IMR-90 (cell line): ENCODE data around the gene CDT1.

Source experiments
- BHLHE40 ChIP-seq: fragments of 150-350 bp; IDR thresholded peaks from 2 replicates; pipeline ENCODE4 v1.6.1; 2016; ENCODE audit warnings: mild to moderate bottlenecking, low read depth, low read length
- CTCF ChIP-seq: conservative IDR thresholded peaks from 2 replicates; pipeline ENCODE4 v1.5.1; 2012; ENCODE audit warnings: mild to moderate bottlenecking, low read depth, low read length, improper control_type of control experiment
- ELK1 ChIP-seq: fragments of 150-350 bp; IDR thresholded peaks from 2 replicates; pipeline ENCODE4 v1.6.1; 2016; ENCODE audit warnings: low read depth, mild to moderate bottlenecking, low read length, moderate library complexity, borderline replicate concordance
- MAFK ChIP-seq: IDR thresholded peaks from 2 replicates; pipeline ENCODE4 v1.6.1; 2012; ENCODE audit warnings: low read depth, low read length, improper control_type of control experiment
- POLR2A ChIP-seq: IDR thresholded peaks from 2 replicates; pipeline ENCODE4 v1.6.1; 2012; ENCODE audit warnings: mild to moderate bottlenecking, low read depth, low read length
- RAD21 ChIP-seq: IDR thresholded peaks from 2 replicates; pipeline ENCODE4 v1.6.1; 2012; ENCODE audit warnings: low read length, improper control_type of control experiment
- RCOR1 ChIP-seq: IDR thresholded peaks from 2 replicates; pipeline ENCODE4 v1.6.1; 2012; ENCODE audit warnings: mild to moderate bottlenecking, low read length, improper control_type of control experiment; ENCODE audit not compliant: insufficient replicate concordance
- RFX5 ChIP-seq: IDR thresholded peaks from 2 replicates; pipeline ENCODE4 v1.8.0; 2012; ENCODE audit warnings: low read depth, mild to moderate bottlenecking, low read length, moderate library complexity
- USF2 ChIP-seq: fragments of 150-350 bp; IDR thresholded peaks from 2 replicates; pipeline ENCODE4 v1.6.1; 2017; ENCODE audit warnings: mild to moderate bottlenecking, antibody characterized with exemption, low read length, low read depth

GRCh38 chr16:88842308-88842756, 38.7 kb downstream of the CDT1 start:
- no peak for TF ChIP-seq RFX5
- TF ChIP-seq RCOR1: no peak
- TF ChIP-seq ELK1: no peak
- TF ChIP-seq BHLHE40: no peak
- no peak for TF ChIP-seq CTCF
- no peak for TF ChIP-seq RAD21
- no peak for TF ChIP-seq MAFK
- no peak for TF ChIP-seq POLR2A
- no peak for TF ChIP-seq USF2
